ENCODE data around the gene DGKE.

DGKE gene

DNA sequence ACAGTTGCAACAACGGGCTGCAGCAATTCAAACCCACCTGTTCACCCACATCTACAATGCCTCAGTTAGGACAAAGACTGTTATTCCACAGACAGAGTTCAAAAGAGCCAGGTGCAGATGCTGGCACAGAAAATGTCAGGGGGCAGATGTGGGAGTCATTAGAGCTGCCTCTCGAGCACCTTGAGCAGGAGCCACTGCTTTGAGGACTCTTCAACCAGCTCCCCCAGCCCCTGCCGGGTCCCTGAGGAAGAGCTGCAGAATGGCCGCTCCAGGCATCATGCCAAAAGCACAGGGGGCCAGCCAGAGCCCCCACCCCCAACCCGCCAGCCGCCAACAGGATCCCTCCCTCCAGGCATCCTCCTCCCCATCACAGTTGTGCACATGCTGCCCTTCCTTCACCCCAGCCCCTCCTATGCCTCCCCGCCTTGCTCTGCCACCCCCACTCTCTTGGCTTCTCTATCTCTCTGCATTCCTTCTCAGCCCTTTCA lies 21.0 kb upstream of the DGKE start:
- no peak overlapping the region for H3K9ac ChIP-seq (ENCODE audit: low read depth in 1 of 2, low read length in 2 of 2)
- peaks cover 0 to 3% of the 10 kb centered on the region in 2 donors for H3K4me1 ChIP-seq (ENCODE audit: control insufficient read depth in 2 of 2, insufficient read depth in 2 of 2, low read length in 2 of 2)
- H3K36me3 ChIP-seq (ENCODE audit: control insufficient read depth in 2 of 2, insufficient read depth in 2 of 2, low read length in 2 of 2): no peaks in the 10 kb centered on the region
- H3K9me3 ChIP-seq (ENCODE audit: control insufficient read depth in 2 of 2, low read length in 2 of 2): no peaks in the 10 kb centered on the region
- H3K27ac ChIP-seq (ENCODE audit: low read depth in 2 of 2, low read length in 2 of 2): no peak overlapping the region
- no peak overlapping the region for H3K4me3 ChIP-seq (ENCODE audit: low read length in 2 of 2)
- H3K27me3 ChIP-seq (ENCODE audit: control insufficient read depth in 2 of 2, insufficient read depth in 2 of 2, low read length in 2 of 2): no peaks in the 10 kb centered on the region

- Histone ChIP-seq H3K4me3 (ENCODE audit: low read length in 2 of 2) (no peak overlapping the region), H3K9ac (ENCODE audit: low read depth in 1 of 2, low read length in 2 of 2) (no peak overlapping the region), H3K36me3 (ENCODE audit: control insufficient read depth in 2 of 2, insufficient read depth in 2 of 2, low read length in 2 of 2) (no peaks in the 10 kb centered on the region), H3K27ac (ENCODE audit: low read depth in 2 of 2, low read length in 2 of 2) (no peak overlapping the region), H3K27me3 (ENCODE audit: control insufficient read depth in 2 of 2, insufficient read depth in 2 of 2, low read length in 2 of 2) (no peaks in the 10 kb centered on the region), H3K4me1 (ENCODE audit: control insufficient read depth in 2 of 2, insufficient read depth in 2 of 2, low read length in 2 of 2) (peaks cover 0 to 8% of the 10 kb centered on the region in 2 donors), H3K9me3 (ENCODE audit: control insufficient read depth in 2 of 2, low read length in 2 of 2) (no peaks in the 10 kb centered on the region)
Measured at GRCh38 chr17:56815711-56816110, 18.2 kb upstream of the DGKE start.

DNA sequence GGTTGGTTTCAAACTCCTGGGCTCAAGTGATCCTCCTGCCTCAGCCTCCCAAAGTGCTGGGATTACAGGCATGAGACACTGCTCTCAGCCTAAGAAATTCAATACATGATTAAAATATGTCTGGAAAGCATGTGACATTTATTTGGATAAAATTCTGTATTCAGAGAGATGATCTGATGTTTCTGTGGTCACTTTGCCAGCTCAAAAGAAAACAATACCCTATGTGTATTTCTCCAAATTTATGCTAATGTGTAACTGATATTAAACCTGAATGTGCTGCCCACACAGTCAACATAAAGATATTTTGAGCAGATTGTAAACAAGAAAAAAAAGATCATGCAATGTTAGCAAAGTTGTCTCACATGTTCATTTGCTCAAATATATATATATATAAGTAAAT lies 16.9 kb upstream of the DGKE start:
- H3K9ac ChIP-seq (ENCODE audit: low read depth in 1 of 2, low read length in 2 of 2): no peak overlapping the region
- H3K4me3 ChIP-seq (ENCODE audit: low read length in 2 of 2): no peak overlapping the region
- H3K4me1 ChIP-seq (ENCODE audit: control insufficient read depth in 2 of 2, insufficient read depth in 2 of 2, low read length in 2 of 2): peaks cover 0 to 8% of the 10 kb centered on the region in 2 donors
- H3K27ac ChIP-seq (ENCODE audit: low read depth in 2 of 2, low read length in 2 of 2): no peak overlapping the region
- H3K36me3 ChIP-seq (ENCODE audit: control insufficient read depth in 2 of 2, insufficient read depth in 2 of 2, low read length in 2 of 2): no peaks in the 10 kb centered on the region
- H3K27me3 ChIP-seq (ENCODE audit: control insufficient read depth in 2 of 2, insufficient read depth in 2 of 2, low read length in 2 of 2): no peaks in the 10 kb centered on the region
- no peaks in the 10 kb centered on the region for H3K9me3 ChIP-seq (ENCODE audit: control insufficient read depth in 2 of 2, low read length in 2 of 2)

DNA sequence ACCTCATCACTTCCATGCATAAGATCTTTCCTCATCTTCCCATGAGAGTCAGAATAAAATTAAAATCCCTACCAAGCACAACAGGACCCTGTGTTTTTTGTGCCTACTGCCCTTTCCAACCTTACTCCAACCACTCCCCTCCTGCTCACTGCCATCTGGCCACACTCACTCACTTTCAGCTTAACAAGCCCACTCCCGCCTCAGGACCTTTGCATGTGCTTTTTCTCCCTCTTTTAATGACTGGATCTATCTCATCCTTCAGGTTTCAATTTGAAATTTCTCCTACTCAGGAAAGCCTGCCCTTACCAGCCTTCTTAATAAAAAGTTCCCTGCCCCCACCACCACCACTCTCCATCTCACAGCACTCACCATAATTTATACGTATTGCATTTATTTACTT lies 14.9 kb upstream of the DGKE start:
- H3K9ac ChIP-seq (ENCODE audit: low read depth in 1 of 2, low read length in 2 of 2): no peak overlapping the region
- peaks cover 0 to 8% of the 10 kb centered on the region in 2 donors for H3K4me1 ChIP-seq (ENCODE audit: control insufficient read depth in 2 of 2, insufficient read depth in 2 of 2, low read length in 2 of 2)
- no peaks in the 10 kb centered on the region for H3K36me3 ChIP-seq (ENCODE audit: control insufficient read depth in 2 of 2, insufficient read depth in 2 of 2, low read length in 2 of 2)
- no peaks in the 10 kb centered on the region for H3K27me3 ChIP-seq (ENCODE audit: control insufficient read depth in 2 of 2, insufficient read depth in 2 of 2, low read length in 2 of 2)
- H3K27ac ChIP-seq (ENCODE audit: low read depth in 2 of 2, low read length in 2 of 2): no peak overlapping the region
- H3K4me3 ChIP-seq (ENCODE audit: low read length in 2 of 2): no peak overlapping the region
- no peaks in the 10 kb centered on the region for H3K9me3 ChIP-seq (ENCODE audit: control insufficient read depth in 2 of 2, low read length in 2 of 2)

GRCh38 chr17:56819431-56820145 lies 14.4 kb upstream of the DGKE start:
- H3K36me3 ChIP-seq (ENCODE audit: control insufficient read depth in 2 of 2, insufficient read depth in 2 of 2, low read length in 2 of 2): no peaks in the 10 kb centered on the region
- peaks cover 0 to 8% of the 10 kb centered on the region in 2 donors for H3K4me1 ChIP-seq (ENCODE audit: control insufficient read depth in 2 of 2, insufficient read depth in 2 of 2, low read length in 2 of 2)
- H3K27ac ChIP-seq (ENCODE audit: low read depth in 2 of 2, low read length in 2 of 2): no peak overlapping the region
- no peak overlapping the region for H3K4me3 ChIP-seq (ENCODE audit: low read length in 2 of 2)
- no peak overlapping the region for H3K9ac ChIP-seq (ENCODE audit: low read depth in 1 of 2, low read length in 2 of 2)
- H3K9me3 ChIP-seq (ENCODE audit: control insufficient read depth in 2 of 2, low read length in 2 of 2): no peaks in the 10 kb centered on the region
- no peaks in the 10 kb centered on the region for H3K27me3 ChIP-seq (ENCODE audit: control insufficient read depth in 2 of 2, insufficient read depth in 2 of 2, low read length in 2 of 2)

DNA sequence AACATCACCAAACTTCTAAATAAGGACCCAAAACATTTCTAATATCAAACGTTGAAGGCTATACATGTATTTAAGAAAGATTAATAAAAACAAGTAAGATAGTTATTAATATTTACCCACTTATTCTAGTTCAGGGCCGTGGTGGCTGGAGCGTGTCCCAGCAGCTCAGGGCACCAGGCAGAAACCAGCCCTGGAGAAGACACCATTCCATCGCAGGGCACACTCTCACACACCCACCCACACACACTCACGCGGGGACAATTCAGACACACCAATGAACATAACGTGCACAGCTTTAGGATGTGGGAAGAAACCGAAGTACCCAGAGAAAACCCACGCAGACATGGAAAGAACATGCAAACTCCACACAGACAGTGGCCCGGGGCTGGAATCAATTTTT lies 13.7 kb upstream of the DGKE start:
- H3K36me3 ChIP-seq (ENCODE audit: control insufficient read depth in 2 of 2, insufficient read depth in 2 of 2, low read length in 2 of 2): no peaks in the 10 kb centered on the region
- no peak overlapping the region for H3K9ac ChIP-seq (ENCODE audit: low read depth in 1 of 2, low read length in 2 of 2)
- H3K4me3 ChIP-seq (ENCODE audit: low read length in 2 of 2): no peak overlapping the region
- no peaks in the 10 kb centered on the region for H3K27me3 ChIP-seq (ENCODE audit: control insufficient read depth in 2 of 2, insufficient read depth in 2 of 2, low read length in 2 of 2)
- H3K9me3 ChIP-seq (ENCODE audit: control insufficient read depth in 2 of 2, low read length in 2 of 2): no peaks in the 10 kb centered on the region
- H3K4me1 ChIP-seq (ENCODE audit: control insufficient read depth in 2 of 2, insufficient read depth in 2 of 2, low read length in 2 of 2): peaks cover 0 to 8% of the 10 kb centered on the region in 2 donors
- no peak overlapping the region for H3K27ac ChIP-seq (ENCODE audit: low read depth in 2 of 2, low read length in 2 of 2)

GRCh38 chr17:56821847-56822534 lies 12.0 kb upstream of the DGKE start:
- Histone ChIP-seq H3K36me3 (ENCODE audit: control insufficient read depth in 2 of 2, insufficient read depth in 2 of 2, low read length in 2 of 2) (no peaks in the 10 kb centered on the region), H3K4me3 (ENCODE audit: low read length in 2 of 2) (no peak overlapping the region), H3K27me3 (ENCODE audit: control insufficient read depth in 2 of 2, insufficient read depth in 2 of 2, low read length in 2 of 2) (no peaks in the 10 kb centered on the region), H3K27ac (ENCODE audit: low read depth in 2 of 2, low read length in 2 of 2) (no peak overlapping the region), H3K4me1 (ENCODE audit: control insufficient read depth in 2 of 2, insufficient read depth in 2 of 2, low read length in 2 of 2) (peaks cover 0 to 8% of the 10 kb centered on the region in 2 donors), H3K9ac (ENCODE audit: low read depth in 1 of 2, low read length in 2 of 2) (no peak overlapping the region), H3K9me3 (ENCODE audit: control insufficient read depth in 2 of 2, low read length in 2 of 2) (no peaks in the 10 kb centered on the region)

GRCh38 chr17:56822725-56823124 lies 11.2 kb upstream of the DGKE start:
- no peak overlapping the region for H3K4me3 ChIP-seq (ENCODE audit: low read length in 2 of 2)
- H3K4me1 ChIP-seq (ENCODE audit: control insufficient read depth in 2 of 2, insufficient read depth in 2 of 2, low read length in 2 of 2): peaks cover 0 to 8% of the 10 kb centered on the region in 2 donors
- H3K9me3 ChIP-seq (ENCODE audit: control insufficient read depth in 2 of 2, low read length in 2 of 2): no peaks in the 10 kb centered on the region
- no peak overlapping the region for H3K9ac ChIP-seq (ENCODE audit: low read depth in 1 of 2, low read length in 2 of 2)
- no peak overlapping the region for H3K27ac ChIP-seq (ENCODE audit: low read depth in 2 of 2, low read length in 2 of 2)
- no peaks in the 10 kb centered on the region for H3K36me3 ChIP-seq (ENCODE audit: control insufficient read depth in 2 of 2, insufficient read depth in 2 of 2, low read length in 2 of 2)
- H3K27me3 ChIP-seq (ENCODE audit: control insufficient read depth in 2 of 2, insufficient read depth in 2 of 2, low read length in 2 of 2): no peaks in the 10 kb centered on the region

DNA sequence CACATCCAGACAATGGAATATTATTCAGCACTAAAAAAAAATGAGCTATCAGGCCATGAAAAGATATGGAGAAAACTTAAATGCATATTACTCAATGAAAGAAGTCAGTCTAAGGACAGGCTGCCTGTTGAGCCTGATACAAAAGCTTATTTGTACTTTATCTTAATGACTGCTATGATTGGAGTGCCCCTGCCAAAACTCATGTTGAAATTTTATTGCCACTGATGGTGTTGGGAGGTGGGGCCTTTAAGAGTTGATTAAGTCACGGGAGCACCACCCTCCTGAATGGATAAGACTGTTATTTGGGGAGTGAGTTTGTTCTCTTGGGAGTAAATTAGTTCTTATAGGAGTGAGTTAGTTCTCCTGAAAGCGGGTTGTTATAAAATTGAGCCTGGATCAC lies 10.1 kb upstream of the DGKE start:
- H3K9ac ChIP-seq (ENCODE audit: low read depth in 1 of 2, low read length in 2 of 2): no peak overlapping the region
- H3K4me1 ChIP-seq (ENCODE audit: control insufficient read depth in 2 of 2, insufficient read depth in 2 of 2, low read length in 2 of 2): peaks cover 0 to 8% of the 10 kb centered on the region in 2 donors
- H3K27ac ChIP-seq (ENCODE audit: low read depth in 2 of 2, low read length in 2 of 2): no peak overlapping the region
- H3K9me3 ChIP-seq (ENCODE audit: control insufficient read depth in 2 of 2, low read length in 2 of 2): no peaks in the 10 kb centered on the region
- H3K36me3 ChIP-seq (ENCODE audit: control insufficient read depth in 2 of 2, insufficient read depth in 2 of 2, low read length in 2 of 2): no peaks in the 10 kb centered on the region
- H3K27me3 ChIP-seq (ENCODE audit: control insufficient read depth in 2 of 2, insufficient read depth in 2 of 2, low read length in 2 of 2): no peaks in the 10 kb centered on the region
- H3K4me3 ChIP-seq (ENCODE audit: low read length in 2 of 2): no peak overlapping the region

DNA sequence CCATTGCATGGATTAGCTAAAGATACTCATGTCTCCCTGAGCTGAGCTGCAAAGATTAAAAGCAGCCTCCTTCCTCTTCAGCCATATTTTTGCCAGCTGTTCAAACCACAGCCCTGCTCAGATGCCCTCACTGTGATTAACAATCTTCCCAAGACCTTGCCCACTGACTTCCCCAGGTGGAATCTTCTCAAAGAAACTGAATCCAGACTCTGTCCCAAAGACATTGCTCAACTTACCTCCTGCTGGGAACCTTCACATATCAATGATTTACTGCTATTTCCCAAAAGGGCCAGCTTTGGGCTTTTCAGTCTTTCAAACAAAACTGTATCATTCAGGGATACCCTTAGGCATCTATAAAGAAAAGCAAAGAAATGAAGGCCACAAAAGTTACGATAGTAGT lies 9.4 kb upstream of the DGKE start:
- Histone ChIP-seq H3K27ac (ENCODE audit: low read depth in 2 of 2, low read length in 2 of 2) (no peak overlapping the region), H3K4me1 (ENCODE audit: control insufficient read depth in 2 of 2, insufficient read depth in 2 of 2, low read length in 2 of 2) (peaks cover 0 to 6% of the 10 kb centered on the region in 2 donors), H3K9me3 (ENCODE audit: control insufficient read depth in 2 of 2, low read length in 2 of 2) (no peaks in the 10 kb centered on the region), H3K36me3 (ENCODE audit: control insufficient read depth in 2 of 2, insufficient read depth in 2 of 2, low read length in 2 of 2) (no peaks in the 10 kb centered on the region), H3K27me3 (ENCODE audit: control insufficient read depth in 2 of 2, insufficient read depth in 2 of 2, low read length in 2 of 2) (no peaks in the 10 kb centered on the region), H3K4me3 (ENCODE audit: low read length in 2 of 2) (no peak overlapping the region), H3K9ac (ENCODE audit: low read depth in 1 of 2, low read length in 2 of 2) (no peak overlapping the region)
